Stimulated activated CD4-positive, alpha-beta T cell treated with anti-CD3 and anti-CD28 coated beads, Interleukin-12 subunit alpha, Interleukin-12 subunit beta, amount 100 ng/mL, for 4 hours (primary cell): Measurements from ENCODE around the gene RBL2.
"Not testable (repeated sequence)": the region's sequence is repeated elsewhere in the genome, so short reads cannot be mapped to it uniquely, and the experiment has no call there.

Source experiments
- DNase-seq: peaks from one replicate; pipeline ENCODE4 v3.0.0-alpha.2; 2020

RBL2 gene, protein sequence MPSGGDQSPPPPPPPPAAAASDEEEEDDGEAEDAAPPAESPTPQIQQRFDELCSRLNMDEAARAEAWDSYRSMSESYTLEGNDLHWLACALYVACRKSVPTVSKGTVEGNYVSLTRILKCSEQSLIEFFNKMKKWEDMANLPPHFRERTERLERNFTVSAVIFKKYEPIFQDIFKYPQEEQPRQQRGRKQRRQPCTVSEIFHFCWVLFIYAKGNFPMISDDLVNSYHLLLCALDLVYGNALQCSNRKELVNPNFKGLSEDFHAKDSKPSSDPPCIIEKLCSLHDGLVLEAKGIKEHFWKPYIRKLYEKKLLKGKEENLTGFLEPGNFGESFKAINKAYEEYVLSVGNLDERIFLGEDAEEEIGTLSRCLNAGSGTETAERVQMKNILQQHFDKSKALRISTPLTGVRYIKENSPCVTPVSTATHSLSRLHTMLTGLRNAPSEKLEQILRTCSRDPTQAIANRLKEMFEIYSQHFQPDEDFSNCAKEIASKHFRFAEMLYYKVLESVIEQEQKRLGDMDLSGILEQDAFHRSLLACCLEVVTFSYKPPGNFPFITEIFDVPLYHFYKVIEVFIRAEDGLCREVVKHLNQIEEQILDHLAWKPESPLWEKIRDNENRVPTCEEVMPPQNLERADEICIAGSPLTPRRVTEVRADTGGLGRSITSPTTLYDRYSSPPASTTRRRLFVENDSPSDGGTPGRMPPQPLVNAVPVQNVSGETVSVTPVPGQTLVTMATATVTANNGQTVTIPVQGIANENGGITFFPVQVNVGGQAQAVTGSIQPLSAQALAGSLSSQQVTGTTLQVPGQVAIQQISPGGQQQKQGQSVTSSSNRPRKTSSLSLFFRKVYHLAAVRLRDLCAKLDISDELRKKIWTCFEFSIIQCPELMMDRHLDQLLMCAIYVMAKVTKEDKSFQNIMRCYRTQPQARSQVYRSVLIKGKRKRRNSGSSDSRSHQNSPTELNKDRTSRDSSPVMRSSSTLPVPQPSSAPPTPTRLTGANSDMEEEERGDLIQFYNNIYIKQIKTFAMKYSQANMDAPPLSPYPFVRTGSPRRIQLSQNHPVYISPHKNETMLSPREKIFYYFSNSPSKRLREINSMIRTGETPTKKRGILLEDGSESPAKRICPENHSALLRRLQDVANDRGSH

DNA sequence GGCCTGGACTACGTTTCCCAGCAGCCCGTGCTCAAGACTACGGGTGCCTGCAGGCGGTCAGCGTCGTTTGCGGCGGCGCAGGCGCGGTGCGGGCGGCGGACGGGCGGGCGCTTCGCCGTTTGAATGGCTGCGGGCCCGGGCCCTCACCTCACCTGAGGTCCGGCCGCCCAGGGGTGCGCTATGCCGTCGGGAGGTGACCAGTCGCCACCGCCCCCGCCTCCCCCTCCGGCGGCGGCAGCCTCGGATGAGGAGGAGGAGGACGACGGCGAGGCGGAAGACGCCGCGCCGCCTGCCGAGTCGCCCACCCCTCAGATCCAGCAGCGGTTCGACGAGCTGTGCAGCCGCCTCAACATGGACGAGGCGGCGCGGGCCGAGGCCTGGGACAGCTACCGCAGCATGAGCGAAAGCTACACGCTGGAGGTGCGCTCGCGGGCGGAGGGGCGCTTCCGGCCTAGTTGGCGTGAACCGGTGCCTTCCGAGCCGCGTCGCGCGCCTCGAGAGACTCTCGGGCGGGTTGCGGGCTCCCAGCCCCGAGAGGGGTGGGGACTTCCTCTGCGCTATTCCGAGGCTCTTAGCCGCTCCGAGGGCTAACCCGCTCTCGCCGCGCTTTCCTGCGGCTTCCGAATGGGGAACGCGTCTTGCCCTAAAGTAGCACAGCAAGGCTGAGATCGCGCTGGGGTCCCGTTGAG, at the start of gene RBL2:
Gene RBL2 (plus strand): TSS at position 95 of the 689 bp plus-strand sequence. CDS start 86 bp downstream, at position 181.
- DNase-seq, result peak; percentile 78

DNA sequence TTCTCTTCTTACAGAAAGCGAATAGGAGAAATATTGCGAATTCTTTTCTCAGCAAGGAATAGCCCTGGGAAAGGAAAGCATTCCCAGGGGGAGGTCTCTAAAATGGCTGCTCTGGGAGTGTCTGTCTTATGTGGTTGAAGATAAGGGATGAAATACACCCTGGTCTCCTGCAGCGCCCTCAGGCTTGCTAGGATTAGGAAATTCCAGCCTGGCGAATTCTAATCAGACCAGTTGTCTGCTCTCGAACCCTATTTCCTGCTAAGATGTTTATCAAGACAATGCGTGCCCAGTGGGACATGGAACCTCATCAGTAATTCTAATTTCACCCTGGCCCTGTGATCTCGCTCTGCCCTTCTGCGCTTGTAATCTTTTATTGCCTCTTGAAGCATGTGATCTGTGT, 49.7 kb upstream of the RBL2 start:
- DNase-seq, result not testable (repeated sequence)

DNA sequence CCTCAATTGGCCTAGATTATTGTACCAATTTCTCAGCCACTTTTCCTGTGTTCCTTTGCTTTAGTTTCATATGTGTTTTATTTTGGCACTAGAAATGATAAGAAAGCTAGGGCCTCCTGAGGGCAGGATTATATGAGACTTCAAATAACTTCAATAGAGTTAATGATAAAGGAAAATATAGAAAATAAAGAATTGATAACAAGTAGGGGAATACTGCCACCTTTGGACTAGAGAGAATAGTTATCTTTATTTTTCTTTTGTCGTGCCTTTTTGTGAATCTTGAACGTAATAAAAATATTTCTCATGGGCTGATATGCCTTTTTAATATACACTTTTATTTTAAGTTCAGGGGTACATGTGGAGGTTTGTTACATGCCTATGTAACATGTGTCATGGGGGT, 29.3 kb upstream of the RBL2 start:
- no peak for DNase-seq

DNA sequence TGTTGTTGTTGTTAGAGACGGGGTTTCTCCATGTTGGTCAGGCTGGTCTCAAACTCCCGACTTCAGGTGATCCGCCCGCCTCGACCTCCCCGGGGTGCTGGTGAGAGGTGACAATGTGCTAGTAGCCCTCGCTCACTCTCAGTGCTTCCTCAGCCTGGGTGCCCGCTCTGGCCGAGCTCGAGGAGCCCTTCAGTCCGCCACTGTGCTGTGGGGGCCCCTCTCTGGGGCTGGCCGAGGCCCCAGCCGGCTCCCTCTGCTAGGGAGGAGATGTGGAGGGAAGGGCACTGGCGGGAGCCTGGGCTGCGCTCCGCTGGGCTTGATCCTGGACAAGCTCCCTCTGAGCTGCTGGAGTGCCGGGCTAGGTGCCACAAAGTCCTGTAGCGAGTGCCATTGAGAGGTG, 21.7 kb upstream of the RBL2 start:
- DNase-seq, result no peak

DNA sequence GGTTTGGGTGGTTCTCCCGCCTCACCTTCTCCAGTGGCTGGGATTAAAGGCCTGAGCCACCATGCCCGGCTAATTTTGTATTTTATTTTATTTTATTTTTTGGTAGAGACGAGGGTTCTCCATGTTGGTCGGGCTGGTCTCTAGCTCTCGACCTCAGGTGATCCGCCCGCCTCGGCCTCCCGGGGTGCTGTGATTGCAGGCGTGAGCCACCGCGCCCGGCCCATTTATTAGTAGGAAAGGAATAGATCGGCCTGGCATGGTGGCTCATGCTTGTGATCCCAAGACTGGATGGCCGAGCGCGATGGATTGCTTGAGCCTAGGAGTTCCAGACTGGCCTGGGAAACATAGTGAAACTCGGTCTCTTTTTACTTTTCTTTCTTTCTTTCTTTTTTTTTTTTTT, 20.4 kb upstream of the RBL2 start:
- DNase-seq, result no peak

DNA sequence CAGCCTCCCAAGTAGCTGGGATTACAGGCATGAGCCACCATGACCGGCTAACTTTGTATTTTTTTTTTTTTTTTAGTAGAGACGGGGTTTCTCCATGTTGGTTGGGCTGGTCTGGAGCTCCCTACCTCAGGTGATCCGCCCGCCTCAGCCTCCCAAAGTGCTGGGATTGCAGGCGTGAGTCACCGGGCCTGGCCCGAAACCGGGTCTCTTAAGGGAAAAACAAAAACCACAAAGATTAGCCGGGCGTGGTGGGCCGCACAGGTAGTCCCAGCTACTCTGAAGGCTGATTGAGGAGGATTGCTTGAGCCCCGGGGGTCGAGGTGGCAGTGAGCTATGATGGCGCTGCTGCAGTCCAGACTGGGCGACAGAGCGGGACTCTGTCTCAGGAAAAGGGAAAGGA, 19.9 kb upstream of the RBL2 start:
- DNase-seq, result no peak

DNA sequence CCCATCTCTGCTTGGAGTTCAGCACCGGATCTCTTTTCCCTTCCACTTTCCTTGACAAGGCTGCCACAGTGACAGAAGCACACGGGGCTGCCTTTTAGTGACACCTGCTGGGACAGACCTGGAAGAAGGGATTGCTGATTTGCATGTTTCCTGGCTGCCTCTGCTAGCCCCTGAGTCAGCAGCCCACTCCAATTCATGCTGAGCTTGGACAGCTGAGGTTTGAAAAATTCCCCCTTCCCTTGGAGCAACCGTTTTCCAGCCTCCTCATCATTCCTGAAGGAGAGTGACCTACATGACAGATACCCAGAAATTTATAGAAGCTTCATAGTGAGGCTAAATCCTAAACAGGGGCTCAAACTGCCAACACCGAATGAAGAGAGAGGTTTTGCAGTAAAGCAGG, 18.8 kb upstream of the RBL2 start:
- DNase-seq, result no peak

DNA sequence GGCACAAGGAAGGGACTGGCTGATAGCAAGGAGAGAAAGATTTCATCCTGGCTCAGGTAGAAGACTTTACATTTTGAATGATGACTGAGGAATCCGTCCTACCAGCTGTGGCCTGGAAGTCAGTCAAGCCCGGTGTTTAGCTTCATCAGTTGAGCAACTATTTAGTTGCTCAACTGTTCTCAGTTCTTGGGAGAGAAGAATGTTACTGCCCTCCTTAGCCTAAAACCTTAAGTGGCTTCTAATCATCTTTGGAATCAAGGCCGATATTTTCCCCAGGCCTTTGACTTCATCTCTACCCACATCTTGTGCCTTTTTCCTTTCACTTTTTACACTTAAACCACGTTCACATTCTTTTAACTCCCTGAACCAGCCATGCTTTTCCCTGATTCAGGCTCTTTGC, 17.3 kb upstream of the RBL2 start:
- no peak for DNase-seq

DNA sequence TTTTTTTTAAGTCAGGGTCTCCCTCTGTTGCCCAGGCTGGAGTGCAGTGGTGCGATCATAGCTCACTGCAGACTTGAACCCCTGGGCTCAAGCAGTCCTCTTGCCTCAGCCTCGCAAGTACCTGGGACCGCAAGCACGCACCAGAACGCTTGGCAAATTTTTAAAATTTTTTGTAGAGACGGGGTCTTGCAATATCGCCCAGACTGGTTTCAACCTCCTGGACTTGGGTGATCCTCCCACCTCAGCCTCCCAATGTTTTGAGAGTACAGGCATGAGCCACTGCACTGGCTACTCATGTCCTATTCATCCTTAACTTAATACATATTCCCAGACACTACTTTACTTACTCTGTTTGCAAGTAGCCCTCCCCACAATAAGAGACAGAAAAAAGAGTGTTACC, 16.3 kb upstream of the RBL2 start:
- DNase-seq, result no peak

DNA sequence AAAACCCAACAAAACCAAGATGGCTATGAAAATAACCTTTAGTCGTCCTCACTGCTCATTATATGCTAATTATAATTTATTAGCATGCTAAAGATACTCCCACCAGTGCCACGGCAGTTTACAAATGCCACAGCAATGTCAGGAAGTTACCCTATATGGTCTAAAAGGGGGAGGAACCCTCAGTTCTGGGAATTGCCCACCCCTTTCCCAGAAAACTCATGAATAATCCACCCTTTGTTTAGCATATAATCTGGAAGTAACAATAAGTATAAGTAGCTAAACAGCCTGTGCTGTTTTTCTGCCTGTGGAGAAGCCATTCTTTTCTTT, 14.9 kb upstream of the RBL2 start:
- not testable (repeated sequence) for DNase-seq

DNA sequence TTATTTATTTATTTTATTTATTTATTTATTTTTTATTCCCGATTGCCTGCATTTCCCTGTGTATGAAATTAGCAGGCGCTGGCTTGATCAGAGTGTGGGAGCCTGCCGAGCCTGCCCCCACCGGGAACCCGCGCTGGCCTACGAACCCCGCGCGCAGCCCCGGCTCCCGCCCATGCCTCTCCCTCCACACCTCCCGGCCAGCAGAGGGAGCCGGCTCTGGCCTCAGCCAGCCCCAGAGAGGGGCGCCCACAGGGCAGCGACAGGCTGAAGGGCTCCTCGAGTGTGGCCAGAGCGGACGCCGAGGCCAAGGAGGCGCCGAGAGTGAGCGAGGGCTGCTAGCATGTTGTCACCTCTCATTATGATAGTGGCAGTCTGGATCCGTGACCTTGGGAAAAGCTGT, 13.0 kb upstream of the RBL2 start:
- no peak for DNase-seq

DNA sequence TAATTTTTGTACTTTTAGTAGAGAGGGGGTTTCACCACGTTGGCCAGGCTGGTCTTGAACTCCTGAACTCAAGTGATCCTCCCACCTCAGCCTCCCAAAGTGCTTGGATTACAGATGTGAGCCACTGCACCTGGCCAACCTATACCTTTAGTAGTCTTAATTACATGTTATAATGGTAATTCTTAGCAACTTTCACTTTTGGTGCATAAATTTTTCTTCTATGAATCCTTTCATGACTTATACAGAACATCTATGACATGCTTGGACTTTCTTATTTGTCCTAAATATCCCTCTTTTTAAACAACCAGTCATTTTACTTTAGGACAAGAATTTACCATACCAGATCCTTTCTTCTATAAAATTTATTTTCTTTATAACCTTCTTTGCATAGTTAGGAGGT, 10.3 kb upstream of the RBL2 start:
- not testable (repeated sequence) for DNase-seq

DNA sequence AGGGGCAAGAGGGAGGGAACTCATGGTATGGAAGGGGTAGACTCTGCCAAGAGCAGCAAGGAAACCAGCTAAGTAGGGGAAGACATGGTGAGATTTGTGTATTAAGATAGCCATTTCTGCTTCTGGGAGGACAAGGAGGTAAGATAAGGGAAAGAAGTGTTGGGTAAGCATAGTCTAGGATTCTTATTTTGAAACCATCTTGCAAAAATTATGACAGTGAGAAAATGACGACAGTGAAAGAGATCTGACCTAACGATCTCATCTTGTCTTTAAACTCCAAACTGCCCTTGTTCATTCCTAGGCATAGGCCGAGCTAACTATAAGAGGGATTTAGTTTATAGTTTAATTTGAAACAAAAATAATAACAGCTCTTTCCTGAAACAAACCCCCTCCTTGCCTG, 5.6 kb upstream of the RBL2 start:
- DNase-seq, result no peak

DNA sequence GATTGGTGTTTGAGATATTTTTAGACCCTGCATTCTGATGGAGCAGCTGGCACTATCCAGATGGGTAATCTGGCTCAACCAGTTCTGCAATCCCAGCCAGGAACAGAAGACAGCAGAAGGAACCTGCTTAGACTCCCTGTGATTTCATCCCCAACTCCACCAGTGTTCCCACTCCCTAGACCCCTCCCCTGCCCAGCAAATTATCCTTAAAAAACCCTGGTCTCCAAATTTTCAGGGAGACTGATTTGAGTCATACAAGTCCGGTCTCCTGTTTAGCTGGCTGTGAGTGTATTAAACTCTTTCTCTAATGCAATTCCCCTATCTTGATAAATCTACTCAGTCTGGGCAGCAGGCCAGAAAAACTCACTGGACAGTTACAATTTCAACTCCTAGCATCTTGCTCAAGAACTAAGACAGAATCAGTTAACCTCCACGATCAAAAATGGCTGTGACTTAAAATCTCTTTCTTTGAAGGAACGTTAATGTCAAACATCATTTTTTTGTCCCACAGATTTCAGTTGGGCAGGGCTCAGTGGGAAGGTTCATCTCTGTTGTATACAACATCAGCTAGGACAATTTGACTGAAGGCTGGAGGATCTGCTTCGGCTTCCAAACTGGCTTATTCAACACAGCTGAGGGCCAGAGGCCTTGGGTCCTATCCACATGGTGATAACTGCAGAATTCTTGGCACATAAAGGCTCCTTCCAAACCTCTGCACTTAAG, 4.9 kb upstream of the RBL2 start:
- DNase-seq, result no peak

DNA sequence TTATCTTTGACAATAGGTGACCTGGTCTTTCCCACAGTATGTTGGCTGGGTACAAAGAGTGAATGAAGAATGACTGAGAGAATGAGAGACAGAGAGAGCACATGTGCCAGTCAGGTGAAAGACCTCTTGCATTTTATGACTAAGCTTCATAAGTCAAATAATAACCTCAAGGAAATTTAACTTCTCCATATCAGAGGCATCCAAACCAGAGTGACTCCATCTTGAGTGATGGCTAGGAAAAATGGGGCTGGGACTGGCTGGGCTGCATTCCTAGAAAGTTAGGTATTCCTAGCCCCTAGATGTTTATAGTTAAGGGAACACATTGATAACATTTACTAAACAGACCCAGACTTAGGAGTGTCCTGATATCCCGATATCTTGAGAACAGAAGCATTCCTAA, 3.9 kb upstream of the RBL2 start:
- no peak for DNase-seq

DNA sequence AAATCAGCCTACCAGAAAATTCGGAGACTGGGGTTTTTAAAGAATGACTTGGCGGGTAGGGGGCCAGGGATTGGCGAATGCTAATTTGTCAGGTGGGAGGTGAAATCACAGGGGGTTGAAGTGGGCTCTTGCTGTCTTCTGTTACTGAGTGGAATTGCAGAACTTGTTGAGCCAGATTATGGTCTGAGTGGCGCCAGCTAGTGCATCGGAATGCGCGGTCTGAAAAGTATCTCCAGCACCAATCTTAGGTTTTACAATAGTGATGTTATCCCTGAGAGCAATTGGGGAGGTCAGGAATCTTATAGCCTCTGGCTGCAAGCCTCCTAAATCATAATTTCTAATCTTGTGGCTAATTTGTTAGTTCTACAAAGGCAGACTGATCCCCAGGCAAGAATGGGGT, 762 bp upstream of the RBL2 start:
- no peak for DNase-seq

DNA sequence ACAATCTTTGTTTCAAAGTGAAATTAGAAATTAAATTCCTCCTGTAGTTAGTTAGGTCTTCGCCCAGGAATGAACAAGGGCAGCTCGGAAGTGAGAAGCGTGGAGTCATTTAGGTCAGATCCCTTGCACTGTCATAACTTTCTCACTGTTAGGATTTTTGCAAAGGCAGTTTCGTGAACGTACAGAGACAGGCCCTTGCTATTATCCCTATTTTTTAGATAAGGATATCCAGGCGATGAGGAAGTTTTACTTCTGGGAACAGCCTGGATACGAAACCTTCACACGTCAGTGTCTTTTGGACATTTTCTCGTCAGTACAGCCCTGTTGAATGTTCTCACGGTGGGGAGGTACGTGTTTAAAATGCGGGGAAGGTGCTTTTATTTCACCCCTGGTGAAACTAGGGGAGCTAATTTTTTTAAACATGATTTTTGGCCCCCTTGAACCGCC, 318 bp upstream of the RBL2 start:
- no peak for DNase-seq

DNA sequence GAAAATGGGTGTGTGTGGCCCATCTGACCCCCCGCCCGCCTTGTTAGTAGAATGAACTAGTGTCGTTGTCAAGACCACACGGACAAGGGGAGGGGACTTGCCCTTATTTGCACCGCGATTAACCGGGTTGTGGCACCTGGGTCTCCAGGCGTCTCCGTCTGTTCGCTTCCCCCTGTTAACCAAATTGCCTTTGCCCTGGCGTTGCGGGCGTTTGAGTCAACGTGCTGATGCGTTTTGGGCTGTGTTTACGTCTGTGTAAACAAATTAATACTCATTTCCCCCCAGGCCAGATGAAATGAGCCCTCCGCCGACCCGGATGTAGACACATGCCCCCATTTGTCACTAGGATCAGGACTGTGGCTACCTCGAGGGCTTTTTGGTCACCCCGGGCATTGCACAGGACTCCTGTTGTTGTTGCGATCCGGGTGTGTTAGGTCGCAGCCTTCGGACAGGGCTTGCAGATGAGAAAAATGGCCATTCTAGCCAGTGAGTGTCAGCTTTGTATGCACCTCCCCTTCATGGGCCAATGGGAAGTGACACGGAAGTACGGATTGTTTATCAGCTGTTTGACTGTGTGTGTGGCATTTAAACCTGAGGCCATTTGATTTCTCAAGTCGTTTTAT, 906 bp downstream of the RBL2 start:
- DNase-seq, result peak; percentile 26

DNA sequence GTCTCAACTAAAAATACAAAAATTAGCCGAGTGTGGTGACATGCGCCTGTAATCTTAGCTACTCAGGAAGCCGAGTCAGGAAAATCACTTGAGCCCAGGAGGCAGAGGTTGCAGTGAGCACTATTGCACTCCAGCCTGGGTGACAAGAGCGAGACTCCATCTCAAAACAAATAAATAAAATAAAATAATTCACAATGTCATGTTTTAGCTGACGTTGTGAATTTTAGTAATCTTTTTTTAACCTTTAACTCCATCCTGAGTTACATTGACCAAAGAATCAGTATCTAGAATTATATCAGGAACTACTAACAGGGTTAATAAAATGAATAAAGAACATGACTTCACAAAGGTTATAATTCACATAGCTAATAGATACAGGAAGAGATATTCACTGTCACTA, 5.9 kb downstream of the RBL2 start:
- DNase-seq, result no peak

DNA sequence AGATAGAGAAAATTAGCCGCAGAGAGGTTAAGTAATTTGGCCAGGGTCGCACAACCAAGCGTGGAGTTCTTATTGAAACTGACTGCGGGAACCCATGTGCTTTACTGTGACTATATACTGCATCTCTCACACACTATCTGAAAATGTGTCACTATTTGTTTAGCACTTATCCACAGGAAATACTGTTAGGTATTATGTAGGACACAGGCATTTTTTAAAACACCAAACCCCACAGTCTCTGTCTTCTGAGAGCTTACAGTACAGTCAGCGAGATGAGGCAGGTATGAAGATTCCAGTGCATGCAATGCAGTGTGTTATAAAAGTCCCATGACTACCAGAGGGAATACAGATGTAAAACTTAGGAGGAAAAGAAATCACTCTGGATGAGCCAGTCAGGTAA, 11.3 kb downstream of the RBL2 start:
- DNase-seq, result no peak

DNA sequence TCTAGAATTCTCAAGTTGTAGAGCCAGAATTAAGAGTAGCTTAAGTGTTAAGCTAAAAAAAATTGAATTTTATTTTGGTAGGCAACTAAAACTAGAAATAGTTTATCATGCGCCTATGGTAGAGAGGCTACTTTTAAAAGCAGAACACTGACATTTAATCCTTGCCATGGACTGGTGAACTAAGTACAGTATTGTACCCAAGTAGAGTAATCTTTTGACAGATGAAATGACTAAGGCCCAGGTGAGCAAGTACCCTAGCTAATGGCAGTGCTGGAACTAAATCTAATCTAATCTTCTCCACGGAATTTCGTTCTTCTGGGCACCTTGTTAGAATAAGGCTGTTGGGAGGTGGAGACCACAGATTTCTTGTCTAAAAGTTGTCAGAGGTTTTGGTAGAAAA, 11.8 kb downstream of the RBL2 start:
- no peak for DNase-seq
